ENCODE results near the gene PHRF1. TPM values are rescaled to one million over a fixed set of nuclear protein-coding genes. Genes with fewer than 3 reads are reported as not detected.

The PHRF1 gene
- total and polyA plus RNA-seq, 2 donors (not counting 3 experiments of a cell fraction or from before 2014, with no cell fraction given): 14.2 to 39.4 TPM

DNA sequence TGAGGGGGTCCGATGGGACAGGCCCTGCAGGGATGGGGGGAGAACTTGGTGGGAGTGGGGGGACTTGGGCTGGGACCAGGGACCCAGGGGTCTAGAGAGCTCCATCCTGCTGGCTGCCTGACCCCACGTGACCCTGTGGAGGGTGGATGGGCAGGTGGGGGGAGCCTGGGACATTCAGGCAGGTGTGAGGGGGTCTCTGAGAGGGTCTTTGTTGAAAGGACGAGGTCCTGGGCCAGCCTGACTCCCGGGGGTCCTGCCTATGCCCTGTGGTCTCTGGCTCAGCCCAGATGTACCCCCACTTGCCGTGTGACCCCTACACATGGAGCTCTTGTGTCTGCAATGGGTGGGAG lies 31.5 kb upstream of the PHRF1 start:
- H3K4me2 ChIP-seq (ENCODE audit: insufficient read depth, low read length): no peak overlapping the region
- H3K36me3 ChIP-seq (ENCODE audit: control insufficient read depth in 2 of 2, extremely low read depth in 1 of 2, insufficient read depth in 2 of 2, low read length in 2 of 2): no peaks in the 10 kb centered on the region
- no peaks in the 10 kb centered on the region for H3K79me2 ChIP-seq (ENCODE audit: control insufficient read depth, insufficient read depth, low read length)
- H3K27me3 ChIP-seq (ENCODE audit: control insufficient read depth in 2 of 2, insufficient read depth in 2 of 2, low read length in 2 of 2): no peaks in the 10 kb centered on the region
- no peak overlapping the region for H3K4me3 ChIP-seq (replicated peaks in 1 of 3; ENCODE audit: insufficient read depth in 1 of 3, low read depth in 1 of 3, low read length in 3 of 3)
- intact Hi-C loops (cut with micrococcal nuclease) (no loop called here), dilution Hi-C loops (cut with MboI; ENCODE audit: extremely low pct_ligation_motif_present, low sequenced_read_pairs) (no loop called here)
- POLR2A ChIA-PET: no interaction called here
- H3K9ac ChIP-seq (replicated peaks; ENCODE audit: extremely low read depth, insufficient read depth, low read length): no peak overlapping the region
- TF ChIP-seq, protein P1, sequence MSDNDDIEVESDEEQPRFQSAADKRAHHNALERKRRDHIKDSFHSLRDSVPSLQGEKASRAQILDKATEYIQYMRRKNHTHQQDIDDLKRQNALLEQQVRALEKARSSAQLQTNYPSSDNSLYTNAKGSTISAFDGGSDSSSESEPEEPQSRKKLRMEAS (IDR thresholded peaks at IDR 0.05; ENCODE audit: insufficient read depth, insufficient read length): no peak
- TF ChIP-seq POLR2AphosphoS5 (IDR thresholded peaks at IDR 0.05; ENCODE audit: insufficient read depth, low read depth, low read length) (no peak), FOS (IDR thresholded peaks at IDR 0.05; ENCODE audit: borderline replicate concordance, insufficient read depth, low read length) (no peak), JUN (IDR thresholded peaks at IDR 0.05; ENCODE audit: borderline replicate concordance, insufficient read depth, insufficient read length, low read depth) (no peak), MYC (IDR thresholded peaks at IDR 0.05; ENCODE audit: low read depth, low read length) (no peak), EZH2 (IDR thresholded peaks at IDR 0.05; ENCODE audit: borderline replicate concordance, low read depth, low read length, severe bottlenecking) (no peak), POLR2A (IDR thresholded peaks at IDR 0.05; ENCODE audit: low read depth, low read length) (no peak), GATA2 (IDR thresholded peaks at IDR 0.05; ENCODE audit: insufficient read depth, insufficient read length, low read depth, low read length) (no peak)
- TF ChIP-seq, protein P2, sequence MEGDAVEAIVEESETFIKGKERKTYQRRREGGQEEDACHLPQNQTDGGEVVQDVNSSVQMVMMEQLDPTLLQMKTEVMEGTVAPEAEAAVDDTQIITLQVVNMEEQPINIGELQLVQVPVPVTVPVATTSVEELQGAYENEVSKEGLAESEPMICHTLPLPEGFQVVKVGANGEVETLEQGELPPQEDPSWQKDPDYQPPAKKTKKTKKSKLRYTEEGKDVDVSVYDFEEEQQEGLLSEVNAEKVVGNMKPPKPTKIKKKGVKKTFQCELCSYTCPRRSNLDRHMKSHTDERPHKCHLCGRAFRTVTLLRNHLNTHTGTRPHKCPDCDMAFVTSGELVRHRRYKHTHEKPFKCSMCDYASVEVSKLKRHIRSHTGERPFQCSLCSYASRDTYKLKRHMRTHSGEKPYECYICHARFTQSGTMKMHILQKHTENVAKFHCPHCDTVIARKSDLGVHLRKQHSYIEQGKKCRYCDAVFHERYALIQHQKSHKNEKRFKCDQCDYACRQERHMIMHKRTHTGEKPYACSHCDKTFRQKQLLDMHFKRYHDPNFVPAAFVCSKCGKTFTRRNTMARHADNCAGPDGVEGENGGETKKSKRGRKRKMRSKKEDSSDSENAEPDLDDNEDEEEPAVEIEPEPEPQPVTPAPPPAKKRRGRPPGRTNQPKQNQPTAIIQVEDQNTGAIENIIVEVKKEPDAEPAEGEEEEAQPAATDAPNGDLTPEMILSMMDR (IDR thresholded peaks at IDR 0.05; ENCODE audit: extremely low read depth in 1 of 2, insufficient read depth in 1 of 2, low read depth in 1 of 2, low read length in 2 of 2): no peak
- H4K20me1 ChIP-seq (replicated peaks; ENCODE audit: control insufficient read depth, extremely low read depth, insufficient read depth, low read length): no peaks in the 10 kb centered on the region
- H3K27ac ChIP-seq (ENCODE audit: insufficient read depth, low read depth, low read length): no peak overlapping the region
- no peak for FAIRE-seq
- CTCF ChIA-PET: interaction anchor here (1.9 kb wide), 1 partner anchor 10 kb away, joined by 7 read pairs; no protein-coding TSS in a partner anchor
- H2AFZ ChIP-seq (ENCODE audit: low read depth, low read length): no peak overlapping the region
- no TSS peak for BruUV-seq (replicated peaks)
- H3K9me1 ChIP-seq (replicated peaks; ENCODE audit: control insufficient read depth, extremely low read depth, insufficient read depth, low read length): no peaks in the 10 kb centered on the region
- no peaks in the 10 kb centered on the region for H3K9me3 ChIP-seq (replicated peaks; ENCODE audit: control insufficient read depth, insufficient read depth, low read length)
- no peaks in the 10 kb centered on the region for H3K4me1 ChIP-seq (ENCODE audit: control insufficient read depth, extremely low read depth, insufficient read depth, low read length)
- DNase-seq (ENCODE audit: low read depth, low spot score): no peak
